Measurements from ENCODE around the gene FTCDNL1.

GRCh38 chr2:199814817-199815211 lies 36.2 kb downstream of the FTCDNL1 start:
- TF ChIP-seq CTCF (IDR thresholded peaks at IDR 0.05; ENCODE audit: insufficient read depth, low read depth, low read length) (no peak), EZH2 (IDR thresholded peaks at IDR 0.05; ENCODE audit: insufficient read depth, low read length) (no peak)
